ENCODE measurements around the gene EXOC3.
A peak's percentile ranks its signal among the peaks of the same experiment; 100 is the strongest.
"Not testable (repeated sequence)": the region's sequence is repeated elsewhere in the genome, so short reads cannot be mapped to it uniquely, and the experiment has no call there.

The EXOC3 gene

DNA sequence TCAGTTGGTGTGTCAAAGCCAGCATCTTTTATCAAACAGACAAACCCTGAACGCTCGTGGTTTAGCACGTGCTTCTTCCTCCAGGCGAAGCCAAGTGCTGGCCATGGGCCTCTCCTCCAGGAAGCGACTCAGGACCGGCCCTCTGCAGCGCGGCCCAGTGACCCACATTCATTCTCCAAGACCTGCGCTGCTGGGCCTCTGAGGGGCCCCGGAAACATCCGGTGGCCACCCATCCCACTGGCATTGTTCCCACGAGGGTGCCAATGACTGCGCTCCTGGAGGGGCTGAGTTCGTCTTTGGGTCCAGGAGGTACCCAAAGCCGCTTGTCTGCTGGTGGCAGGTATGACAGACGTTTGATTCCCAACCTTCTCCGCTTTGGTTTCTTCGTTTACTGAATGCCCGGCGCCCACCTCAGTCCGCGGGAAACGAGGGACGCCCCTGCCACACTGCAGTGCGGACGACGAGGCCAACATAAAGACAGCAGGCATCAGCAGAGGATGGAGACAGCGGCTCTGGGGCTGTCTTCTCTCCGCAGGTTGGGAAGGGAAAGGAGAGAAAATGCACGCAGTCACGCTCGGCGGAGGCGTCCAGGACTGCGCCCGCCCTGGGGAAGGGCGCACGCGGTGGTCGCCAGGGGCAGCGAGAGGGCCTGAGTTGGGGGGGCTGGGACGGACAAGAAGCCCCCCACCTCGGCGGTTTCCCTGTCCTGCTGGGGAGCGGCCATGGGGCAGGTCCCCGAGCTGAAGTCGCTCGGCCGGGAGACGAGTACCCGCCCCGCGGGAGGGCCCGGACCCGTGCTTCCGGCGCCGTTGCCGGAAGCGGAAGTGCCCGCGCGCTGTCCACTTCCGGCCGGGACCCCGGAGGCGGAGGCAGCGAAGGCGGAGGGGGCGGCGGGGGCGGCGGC, at the start of gene EXOC3:
TSS of gene EXOC3 (plus strand) at position 842 of the 904 bp plus-strand sequence. CDS start 3,030 bp downstream, outside the sequence.
- no peak for DNase-seq (ENCODE audit: low read depth)

DNA sequence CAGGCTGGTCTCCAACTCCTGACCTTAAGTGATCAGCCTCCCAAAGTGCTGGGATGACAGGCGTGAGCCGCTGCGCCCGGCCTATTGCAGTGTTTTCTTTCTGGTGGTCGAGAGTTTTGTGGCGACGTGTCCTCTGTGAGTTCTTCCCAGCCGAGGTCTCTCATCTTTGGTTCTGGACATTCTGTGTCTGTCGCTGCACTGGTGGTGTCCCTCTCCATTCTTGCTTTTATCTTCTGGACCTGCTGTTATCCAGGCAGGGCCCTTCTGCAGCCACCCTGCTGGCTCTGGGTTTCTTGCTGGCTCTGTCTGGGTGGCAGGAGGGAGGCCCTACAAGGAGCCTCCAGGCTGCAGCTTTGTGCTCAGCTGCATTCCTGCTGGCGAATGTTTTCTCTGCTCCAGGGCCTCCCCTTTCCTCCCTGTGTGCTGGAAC, 49.1 kb upstream of the EXOC3 start:
- no peak for DNase-seq (ENCODE audit: low read depth)

DNA sequence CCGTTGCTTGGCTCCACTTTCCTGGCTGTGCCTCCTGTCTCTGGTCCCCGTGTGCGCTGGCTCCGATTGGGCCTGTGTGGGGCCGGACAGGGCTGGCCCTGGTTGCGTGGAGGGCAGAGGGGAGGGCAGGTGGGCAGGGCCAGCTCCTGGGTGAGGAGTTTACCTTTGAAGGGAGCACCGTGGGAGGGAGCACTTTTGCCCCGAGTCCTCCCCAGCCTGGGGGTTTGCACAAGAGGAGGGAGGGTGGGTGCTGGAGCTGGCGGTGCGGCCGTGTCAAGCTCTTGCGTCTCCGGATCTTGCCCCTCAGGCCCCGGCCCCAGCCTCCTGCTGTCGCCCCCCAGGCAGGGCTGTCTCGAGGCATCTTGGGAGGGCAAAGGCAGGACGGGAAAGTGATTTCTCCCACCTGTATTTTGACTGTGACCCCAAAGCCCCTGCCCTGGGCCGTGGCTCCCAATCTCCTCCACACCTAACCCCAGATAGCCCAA, 48.3 kb upstream of the EXOC3 start:
- no peak for DNase-seq (ENCODE audit: low read depth)

DNA sequence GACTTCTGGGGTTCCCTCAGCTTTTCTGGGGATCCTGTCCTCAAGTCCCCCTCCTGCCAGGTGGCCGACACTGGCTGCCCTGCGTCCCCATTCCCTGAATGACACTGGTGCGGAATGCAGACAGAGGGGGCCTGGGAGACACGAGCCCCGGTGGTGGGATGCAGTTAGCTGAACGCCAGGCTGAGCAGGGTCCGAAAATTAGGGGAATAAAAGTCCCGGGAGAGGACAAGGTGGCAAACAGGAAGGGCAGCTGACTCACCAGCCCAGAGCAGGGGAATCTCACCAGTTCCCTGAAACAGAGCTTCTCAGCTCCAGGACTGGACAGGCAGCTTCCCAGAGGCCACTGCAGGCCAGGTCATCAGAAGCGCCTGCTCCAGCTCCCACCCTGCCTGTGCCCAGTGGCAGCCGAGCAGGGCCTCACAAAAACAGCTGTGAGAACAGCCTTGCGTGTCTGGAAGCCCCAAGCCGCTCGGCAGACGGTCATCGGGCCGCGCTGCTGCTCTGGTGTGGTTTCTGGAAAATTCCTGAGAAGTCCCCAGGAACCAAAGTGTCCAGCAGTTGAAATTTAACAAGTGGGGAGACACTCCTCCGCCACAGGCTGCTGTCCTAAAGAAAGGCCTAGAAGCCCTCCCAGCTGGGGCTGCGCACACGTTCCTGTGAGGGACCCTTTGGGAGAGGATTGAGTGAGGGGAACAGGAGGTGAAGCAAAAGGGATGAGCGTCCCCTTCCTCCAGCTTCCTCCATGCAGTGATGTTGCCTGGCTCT, 47.6 kb upstream of the EXOC3 start:
- peak; percentile 94 for DNase-seq (ENCODE audit: low read depth)

DNA sequence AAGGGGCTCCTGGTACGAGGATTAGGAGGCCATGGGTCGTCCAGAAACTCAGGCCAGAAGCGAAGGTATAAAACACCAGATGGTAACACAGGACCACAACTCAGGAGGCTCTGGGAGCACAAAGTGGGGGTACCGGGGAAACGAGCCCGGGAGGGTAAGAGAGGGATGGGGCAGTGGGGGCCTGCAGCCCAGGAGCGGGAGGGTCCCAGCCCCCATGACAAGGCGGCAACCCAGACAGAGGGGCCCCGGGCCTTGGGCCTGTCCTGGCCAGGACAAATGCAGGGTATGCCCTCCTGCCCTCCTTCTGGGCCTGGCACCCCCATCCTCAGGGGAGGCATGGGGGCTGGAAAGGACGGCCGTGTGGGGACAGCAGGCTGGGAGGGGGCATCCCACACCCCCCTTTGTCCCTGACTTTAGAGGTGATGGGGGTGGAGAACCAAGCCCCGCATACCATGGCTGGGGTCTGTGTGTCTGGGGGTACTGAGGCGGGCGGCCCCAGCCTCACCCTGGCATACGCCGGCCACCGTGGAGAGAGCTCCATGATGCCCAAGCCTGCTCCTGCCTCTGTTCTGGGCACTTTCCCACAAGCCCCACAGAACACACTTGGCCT, 47.0 kb upstream of the EXOC3 start:
- no peak for DNase-seq (ENCODE audit: low read depth)

DNA sequence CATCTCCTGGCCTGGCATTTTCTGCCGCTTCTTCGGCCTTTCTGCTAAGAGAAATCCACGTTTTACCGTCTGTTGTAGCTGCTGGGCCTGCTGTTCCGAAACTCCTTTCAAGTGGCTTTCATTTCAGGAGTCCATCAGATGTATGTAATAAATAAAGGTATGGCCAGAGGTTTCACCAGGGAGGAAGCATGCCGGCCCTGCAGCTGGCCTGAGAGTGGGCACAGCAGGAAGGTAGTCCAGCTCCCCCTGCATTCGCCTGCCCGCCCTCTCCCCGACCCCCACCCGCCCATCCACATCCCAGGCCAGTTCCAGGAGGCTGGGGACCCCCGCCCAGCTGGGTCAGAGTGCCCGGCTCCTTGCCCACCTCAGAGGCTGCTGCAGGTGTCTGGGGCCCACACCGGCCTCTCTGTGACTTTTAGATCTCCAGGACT, 46.4 kb upstream of the EXOC3 start:
- DNase-seq (ENCODE audit: low read depth) = no peak

DNA sequence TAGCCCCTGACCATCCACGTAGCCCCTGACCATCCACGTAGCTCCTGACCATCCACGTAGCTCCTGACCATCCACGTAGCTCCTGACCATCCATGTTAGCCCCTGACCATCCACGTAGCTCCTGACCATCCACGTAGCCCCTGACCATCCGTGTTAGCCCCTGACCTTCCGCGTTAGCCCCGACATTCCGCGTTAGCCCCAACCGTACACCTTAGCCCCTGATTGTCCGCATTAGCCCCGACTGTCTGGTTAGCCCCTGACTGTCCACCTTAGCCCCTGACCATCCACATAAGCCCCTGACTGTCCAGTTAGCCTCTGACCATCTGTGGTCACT, 44.9 kb upstream of the EXOC3 start:
- not testable (repeated sequence) for DNase-seq (ENCODE audit: low read depth)

DNA sequence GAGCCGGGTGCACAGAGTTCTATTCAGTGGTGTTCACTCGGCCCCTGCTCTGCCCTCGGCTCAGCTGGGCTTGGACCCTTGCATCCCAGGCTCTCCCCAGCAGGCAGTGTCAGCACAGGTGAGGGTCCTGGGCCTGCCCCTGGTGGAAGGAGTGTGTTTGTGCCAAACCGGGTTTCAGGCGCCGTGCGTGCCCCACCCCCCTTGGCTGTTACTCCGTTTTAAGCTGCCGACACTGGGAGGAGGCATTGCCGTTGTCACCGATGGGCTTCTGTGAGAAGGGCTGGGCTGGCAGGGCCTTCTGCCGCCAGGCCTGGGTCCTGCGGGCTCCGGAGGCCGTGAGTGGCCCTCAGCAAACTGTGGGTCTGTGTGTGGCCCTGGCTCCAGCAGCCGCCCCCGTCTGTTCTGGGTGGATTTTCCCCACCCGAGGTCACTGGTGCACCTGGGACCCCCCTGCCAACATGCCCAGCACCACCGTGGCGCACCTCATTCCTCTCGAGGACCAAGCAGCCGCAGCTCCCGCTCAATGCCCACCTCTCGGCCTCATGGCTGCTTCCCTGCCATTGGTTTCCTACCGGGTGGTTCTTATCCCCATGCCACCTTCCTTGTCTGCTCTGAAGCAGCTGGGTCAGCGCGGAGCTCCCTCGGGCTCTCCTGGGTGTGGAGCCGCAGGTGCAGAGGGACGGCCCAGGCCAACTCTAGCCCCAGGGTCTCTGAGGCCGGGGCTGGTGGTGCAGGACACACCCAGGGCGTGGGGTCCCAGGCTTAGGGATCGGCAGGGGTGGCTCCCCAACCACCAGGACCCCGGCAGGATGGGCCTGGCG, 44.3 kb upstream of the EXOC3 start:
- no peak for DNase-seq (ENCODE audit: low read depth)

DNA sequence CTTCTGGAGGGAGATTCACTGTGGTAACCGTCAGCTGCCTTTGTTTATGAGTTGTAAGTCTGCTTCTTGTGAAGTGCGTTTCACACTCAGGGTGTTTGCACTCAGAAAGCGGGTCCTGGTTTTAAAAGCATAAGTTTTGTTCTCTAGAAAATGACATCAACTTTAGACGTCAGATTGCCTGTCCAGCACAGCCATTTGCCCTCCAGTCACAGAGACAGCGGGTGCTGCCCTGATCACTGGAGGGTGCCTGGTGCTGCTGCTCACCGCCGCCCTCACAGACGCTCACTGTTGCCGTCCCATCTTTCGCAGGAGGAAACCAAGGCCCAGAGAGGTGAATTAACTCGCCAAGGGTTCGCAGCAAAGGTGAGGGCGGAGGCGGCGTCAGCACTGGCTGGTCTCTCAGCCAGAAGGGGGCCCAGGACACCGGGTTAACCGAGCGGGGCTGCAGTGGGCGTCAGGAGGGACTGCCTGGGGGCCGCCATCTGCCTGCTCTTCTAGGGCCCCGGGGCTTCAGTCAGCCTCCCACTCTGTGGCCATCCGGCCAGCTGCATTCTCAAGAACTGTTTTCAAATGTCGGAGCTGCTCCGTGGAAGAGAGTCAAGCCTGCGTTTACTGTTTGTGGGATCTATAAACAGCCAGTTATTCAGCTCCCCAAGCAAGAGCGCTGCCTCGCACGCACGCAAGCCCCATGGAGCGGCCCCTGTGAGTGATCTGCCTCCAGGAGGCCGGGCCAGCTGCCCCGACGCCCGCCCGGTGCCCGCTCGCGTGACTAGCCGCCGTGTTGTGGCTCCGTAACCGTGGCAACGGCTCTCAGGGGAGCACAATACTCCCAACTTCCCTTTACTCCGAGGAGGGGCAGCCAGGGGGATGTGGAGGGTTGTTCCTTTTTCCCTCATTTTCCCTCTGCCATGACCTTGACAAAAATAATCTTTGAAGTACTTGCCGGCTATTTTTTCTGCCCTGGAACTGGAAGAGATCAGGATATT, 43.4 kb upstream of the EXOC3 start:
- DNase-seq (ENCODE audit: low read depth) = peak; percentile 91

DNA sequence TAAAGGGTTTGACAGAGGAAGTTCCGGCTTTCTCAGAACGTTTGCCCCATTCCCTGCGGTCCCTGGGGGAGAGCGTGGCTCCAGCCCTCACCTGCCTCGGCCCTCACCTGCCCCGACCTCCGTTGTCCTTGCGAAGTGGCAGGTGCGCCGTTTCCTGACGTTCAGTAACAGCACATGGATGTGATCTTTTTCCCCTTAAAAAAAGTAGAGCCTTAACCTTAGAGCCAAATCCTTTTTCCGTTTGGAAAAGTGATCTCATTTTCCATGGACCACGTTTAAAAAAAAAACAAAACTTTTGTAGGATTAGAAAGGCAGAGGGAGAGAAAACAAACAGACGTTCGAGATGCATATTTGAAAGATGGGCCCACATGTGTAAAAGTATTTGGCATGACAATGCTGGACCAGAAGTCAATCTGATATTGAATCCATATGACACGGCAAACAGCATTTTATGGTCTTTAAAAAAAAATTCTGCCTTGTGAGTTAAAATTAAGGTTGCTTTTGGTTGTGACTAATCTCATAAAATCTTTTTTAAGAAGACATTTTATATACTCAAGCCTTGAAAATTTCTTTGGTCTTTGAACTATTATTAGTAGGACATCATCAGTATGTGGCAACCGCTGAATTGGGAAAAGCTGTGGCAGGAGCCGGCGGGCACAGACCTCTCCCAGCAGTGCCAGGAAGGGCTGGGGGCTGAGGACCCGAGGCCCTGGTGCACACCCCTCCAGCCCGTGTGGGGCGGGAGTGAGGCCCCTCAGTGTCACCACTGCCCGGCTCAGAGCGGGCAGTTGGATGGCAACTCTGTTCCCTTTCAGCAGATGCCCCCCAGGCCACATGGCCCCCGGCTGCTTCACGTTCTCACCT, 42.5 kb upstream of the EXOC3 start:
- DNase-seq (ENCODE audit: low read depth) = peak; percentile 97

DNA sequence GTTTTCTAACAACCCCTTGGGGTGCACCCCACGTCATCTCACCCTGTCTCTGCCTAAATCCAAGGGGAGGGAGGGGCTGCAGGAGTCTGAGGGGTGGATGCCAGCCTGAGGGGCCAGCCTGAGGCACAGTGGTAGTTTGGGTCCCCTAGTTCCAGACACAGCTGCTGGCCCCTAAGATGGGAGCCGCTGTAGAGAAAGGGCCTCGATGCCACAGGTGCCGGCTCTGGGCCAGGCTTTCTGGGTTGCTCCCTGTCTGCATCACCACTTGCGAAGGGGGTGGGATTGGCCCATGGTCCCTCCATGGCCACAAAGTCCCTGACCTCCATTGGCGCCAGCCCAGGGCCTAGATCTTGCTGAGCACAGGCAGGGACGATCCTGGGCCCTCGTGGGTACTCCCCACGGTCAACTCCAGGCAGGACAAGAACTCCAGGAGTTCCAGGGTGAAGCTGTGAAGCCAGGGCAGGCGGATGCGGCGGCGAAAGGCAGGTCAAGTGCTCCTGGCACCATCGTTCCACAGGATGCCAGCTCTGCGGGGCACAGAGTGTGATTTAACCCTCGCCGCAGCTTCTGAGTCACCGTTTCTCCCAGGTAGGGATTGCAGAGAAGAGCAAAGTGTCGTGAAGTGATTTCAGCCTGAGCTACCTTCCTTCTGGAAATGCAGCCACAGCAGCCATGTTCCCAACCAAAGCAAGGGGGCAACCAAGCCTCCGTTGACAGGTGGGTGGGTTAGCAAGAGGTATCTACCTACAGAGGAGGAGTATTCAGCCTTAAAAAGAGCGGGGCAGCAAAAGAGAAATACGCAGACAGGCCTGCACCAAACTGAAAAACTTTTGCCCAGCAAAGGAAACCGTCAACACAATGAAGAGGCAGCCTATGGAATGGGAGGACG, 41.6 kb upstream of the EXOC3 start:
- DNase-seq (ENCODE audit: low read depth) = no peak

DNA sequence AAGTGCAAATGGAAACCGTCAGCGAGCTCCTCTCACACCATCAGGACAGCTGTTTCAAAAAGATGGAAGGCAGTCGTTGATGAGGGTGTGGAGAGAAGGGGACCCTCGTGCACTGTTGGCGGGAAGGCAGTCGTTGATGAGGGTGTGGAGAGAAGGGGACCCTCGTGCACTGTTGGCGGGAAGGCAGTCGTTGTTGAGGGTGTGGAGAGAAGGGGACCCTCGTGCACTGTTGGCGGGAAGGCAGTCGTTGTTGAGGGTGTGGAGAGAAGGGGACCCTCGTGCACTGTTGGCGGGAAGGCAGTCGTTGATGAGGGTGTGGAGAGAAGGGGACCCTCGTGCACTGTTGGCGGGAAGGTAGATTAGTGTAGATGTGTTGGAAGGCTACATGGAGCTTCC, 40.8 kb upstream of the EXOC3 start:
- DNase-seq (ENCODE audit: low read depth) = not testable (repeated sequence)

DNA sequence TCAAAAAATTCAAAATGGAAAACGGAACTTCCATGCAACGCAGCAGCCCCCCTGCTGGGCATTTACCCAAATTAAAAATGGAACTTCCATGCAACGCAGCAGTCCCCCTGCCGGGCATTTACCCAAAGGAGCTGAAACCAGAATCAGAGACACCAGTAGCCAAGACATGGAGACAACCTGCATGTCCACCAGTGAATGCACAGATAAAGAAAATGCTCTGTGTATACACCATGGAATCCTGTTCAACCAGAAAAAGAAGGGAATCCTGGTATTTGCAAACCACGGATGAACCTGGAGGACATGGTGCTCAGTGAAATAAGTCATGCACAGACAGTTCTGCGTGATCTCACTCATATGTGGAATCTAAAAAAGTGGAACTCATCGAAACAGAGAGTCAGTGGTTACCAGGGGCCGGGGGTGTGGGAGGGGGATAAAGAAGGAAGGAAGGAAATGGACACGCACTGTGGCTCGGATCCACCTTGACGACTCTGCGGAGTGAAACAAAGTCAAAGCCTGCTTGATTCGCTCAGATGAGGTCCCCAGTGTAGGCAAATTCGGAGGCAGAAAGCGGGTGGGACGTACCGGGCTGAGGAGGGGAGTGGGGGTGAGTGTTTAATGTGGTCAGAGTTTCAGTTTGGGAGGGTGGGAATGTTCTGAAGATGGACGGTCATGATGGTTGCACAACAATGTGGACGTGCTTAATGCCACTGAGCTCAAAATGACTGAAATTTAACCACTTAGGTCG, 40.2 kb upstream of the EXOC3 start:
- DNase-seq (ENCODE audit: low read depth) = no peak

DNA sequence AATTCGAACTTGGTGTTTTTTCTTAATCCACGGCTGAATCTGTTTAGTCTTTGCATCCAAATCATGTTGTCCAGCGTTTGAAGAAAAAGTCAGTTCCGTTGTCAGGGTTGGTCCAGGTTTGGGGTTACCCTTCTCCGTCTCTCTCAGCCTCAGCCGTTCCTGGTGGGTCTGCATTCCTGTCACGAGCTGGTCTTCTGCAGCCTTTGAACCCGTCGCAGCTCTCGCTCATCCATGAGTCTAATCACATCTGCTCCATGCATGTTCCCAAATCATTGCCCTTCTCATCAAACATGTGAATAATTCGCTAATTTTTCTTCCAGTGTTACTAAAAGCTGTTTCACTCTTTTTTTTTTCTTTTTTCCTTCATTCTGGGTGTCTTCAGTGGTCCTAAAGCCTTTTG, 39.0 kb upstream of the EXOC3 start:
- DNase-seq (ENCODE audit: low read depth) = no peak

DNA sequence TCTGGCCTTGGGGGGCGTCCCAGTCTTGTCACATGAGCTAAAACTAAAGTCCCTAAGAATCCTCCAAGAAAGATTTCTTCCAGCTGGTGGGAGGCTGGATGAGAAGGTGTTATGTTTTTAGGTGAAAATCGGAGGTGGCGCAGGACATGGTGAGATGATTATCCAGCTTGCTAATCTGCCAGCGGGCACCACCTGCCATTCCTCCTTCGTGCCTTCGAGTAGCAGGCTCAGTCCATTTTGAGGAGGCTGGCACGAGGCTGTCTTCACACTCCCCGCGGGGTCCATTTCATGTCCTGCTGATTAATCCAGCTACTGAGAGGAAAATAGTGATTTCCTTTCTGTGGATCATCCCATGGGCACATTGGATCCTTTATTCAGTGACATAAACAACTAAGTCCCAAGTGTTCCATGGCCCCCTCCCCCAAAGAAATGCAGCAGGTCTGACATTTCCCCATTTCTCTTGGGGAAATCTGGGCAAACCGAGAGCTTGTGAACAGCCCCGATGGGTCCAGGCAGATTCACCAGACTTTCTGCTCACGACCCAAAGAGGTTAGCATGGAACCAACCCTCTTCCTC, 38.2 kb upstream of the EXOC3 start:
- no peak for DNase-seq (ENCODE audit: low read depth)

DNA sequence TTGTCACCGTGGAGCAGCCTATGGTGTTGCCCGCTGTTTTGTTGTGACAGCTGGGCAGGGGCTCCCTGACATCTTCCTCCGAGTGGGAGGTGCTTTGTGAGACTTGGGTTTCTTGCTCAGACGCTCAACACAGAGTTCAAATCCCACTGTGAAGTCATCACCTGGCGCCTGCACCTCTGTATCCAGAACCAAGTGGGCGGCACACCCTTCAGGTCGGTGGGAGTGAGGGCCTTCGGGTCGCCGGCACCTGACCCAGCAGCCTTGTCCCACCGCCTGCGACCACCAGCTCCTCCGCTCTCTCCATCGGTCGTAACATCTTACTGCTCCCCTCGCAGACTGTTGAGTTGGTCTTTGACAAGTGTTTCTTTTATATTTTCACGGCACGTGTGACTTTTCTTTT, 37.6 kb upstream of the EXOC3 start:
- DNase-seq (ENCODE audit: low read depth) = no peak

DNA sequence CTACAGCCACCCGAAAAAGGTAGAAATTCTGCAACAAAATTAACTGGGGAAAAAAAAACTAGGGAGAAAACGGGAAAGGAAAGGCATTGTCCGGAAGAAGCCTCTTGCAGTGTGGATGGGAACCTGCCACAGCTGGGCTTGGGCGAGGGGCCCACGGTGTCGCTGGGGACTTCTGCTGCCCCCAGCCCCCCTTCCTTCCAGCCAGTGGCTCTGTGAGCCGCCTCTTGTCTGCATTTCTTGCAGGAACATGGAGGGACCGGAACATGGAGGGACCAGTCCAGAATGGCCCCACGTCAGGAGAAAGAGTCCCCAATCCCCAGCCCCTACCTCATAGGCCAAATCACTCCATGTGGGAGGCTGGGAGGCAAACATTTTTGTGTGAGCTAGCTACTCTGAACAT, 36.9 kb upstream of the EXOC3 start:
- DNase-seq (ENCODE audit: low read depth) = no peak

Measured in GM04503 (cell line).